ENCODE measurements around the gene USP13. TPM values are rescaled to one million over a fixed set of nuclear protein-coding genes. Genes with fewer than 3 reads are reported as not detected.

USP13 gene
- total and polyA plus RNA-seq, 2 donors = 6.4 to 12.1 TPM

GRCh38 chr3:179717219-179717618 is 64.4 kb downstream of the USP13 start:
- Histone ChIP-seq H3K4me3 (ENCODE audit: low read depth, low read length) (no peak overlapping the region), H3K4me1 (ENCODE audit: insufficient read depth) (no peaks in the 10 kb centered on the region), H3K36me3 (ENCODE audit: insufficient read depth) (peaks cover 1% of the 10 kb centered on the region), H3K27ac (ENCODE audit: low read depth) (no peak overlapping the region)
- DNase-seq (ENCODE audit: extremely low spot score) = no peak
- WGBS = 99% methylated on average over 1 of the region's 1 CpG

- H3K27ac ChIP-seq (ENCODE audit: low read depth) = no peak overlapping the region
- WGBS = 93% methylated on average over 10 of the region's 10 CpGs
- H3K4me1 ChIP-seq (ENCODE audit: insufficient read depth) = no peaks in the 10 kb centered on the region
- H3K4me3 ChIP-seq (ENCODE audit: low read depth, low read length) = no peak overlapping the region
- no peak for DNase-seq (ENCODE audit: extremely low spot score)
- H3K36me3 ChIP-seq (ENCODE audit: insufficient read depth) = peaks cover 1% of the 10 kb centered on the region
Observed at GRCh38 chr3:179719048-179719734, 66.4 kb downstream of the USP13 start.

GRCh38 chr3:179720196-179720595 is 67.4 kb downstream of the USP13 start:
- Histone ChIP-seq H3K4me1 (ENCODE audit: insufficient read depth) (no peaks in the 10 kb centered on the region), H3K27ac (ENCODE audit: low read depth) (no peak overlapping the region), H3K4me3 (ENCODE audit: low read depth, low read length) (no peak overlapping the region), H3K36me3 (ENCODE audit: insufficient read depth) (peaks cover 1% of the 10 kb centered on the region)
- DNase-seq (ENCODE audit: extremely low spot score) = no peak
- WGBS = 77% methylated on average over 8 of the region's 8 CpGs

GRCh38 chr3:179723617-179724016 is 70.8 kb downstream of the USP13 start:
- DNase-seq (ENCODE audit: extremely low spot score) = no peak

GRCh38 chr3:179726075-179726699 is 73.3 kb downstream of the USP13 start:
- DNase-seq (ENCODE audit: extremely low spot score) = no peak
- H3K36me3 ChIP-seq (ENCODE audit: insufficient read depth) = peaks cover 2% of the 10 kb centered on the region
- H3K4me1 ChIP-seq (ENCODE audit: insufficient read depth) = no peaks in the 10 kb centered on the region
- no peak overlapping the region for H3K4me3 ChIP-seq (ENCODE audit: low read depth, low read length)
- WGBS = 88% methylated on average over 5 of the region's 5 CpGs
- no peak overlapping the region for H3K27ac ChIP-seq (ENCODE audit: low read depth)

More at GRCh38 chr3:179723617-179724016, 70.8 kb downstream of the USP13 start:
- H3K4me3 ChIP-seq (ENCODE audit: low read depth, low read length) = no peak overlapping the region
- no peaks in the 10 kb centered on the region for H3K4me1 ChIP-seq (ENCODE audit: insufficient read depth)
- no peaks in the 10 kb centered on the region for H3K36me3 ChIP-seq (ENCODE audit: insufficient read depth)
- H3K27ac ChIP-seq (ENCODE audit: low read depth) = no peak overlapping the region

- H3K27ac ChIP-seq (ENCODE audit: low read depth) = no peak overlapping the region
- no peak overlapping the region for H3K4me3 ChIP-seq (ENCODE audit: low read depth, low read length)
- H3K36me3 ChIP-seq (ENCODE audit: insufficient read depth) = peaks cover 2% of the 10 kb centered on the region
- no peak for DNase-seq (ENCODE audit: extremely low spot score)
- H3K4me1 ChIP-seq (ENCODE audit: insufficient read depth) = no peaks in the 10 kb centered on the region
- WGBS = 70% methylated on average over 3 of the region's 3 CpGs
Observed at GRCh38 chr3:179729086-179729485, 76.2 kb downstream of the USP13 start.

GRCh38 chr3:179729981-179730380 is 77.1 kb downstream of the USP13 start:
- Histone ChIP-seq H3K27ac (ENCODE audit: low read depth) (no peak overlapping the region), H3K36me3 (ENCODE audit: insufficient read depth) (peaks cover 2% of the 10 kb centered on the region), H3K4me3 (ENCODE audit: low read depth, low read length) (no peak overlapping the region), H3K4me1 (ENCODE audit: insufficient read depth) (no peaks in the 10 kb centered on the region)
- 79% methylated on average over 2 of the region's 2 CpGs for WGBS
- DNase-seq (ENCODE audit: extremely low spot score) = no peak

- DNase-seq (ENCODE audit: extremely low spot score) = no peak
- Histone ChIP-seq H3K36me3 (ENCODE audit: insufficient read depth) (peaks cover 2% of the 10 kb centered on the region), H3K27ac (ENCODE audit: low read depth) (no peak overlapping the region), H3K4me3 (ENCODE audit: low read depth, low read length) (no peak overlapping the region), H3K4me1 (ENCODE audit: insufficient read depth) (no peaks in the 10 kb centered on the region)
- 97% methylated on average over 3 of the region's 3 CpGs for WGBS
Observed at GRCh38 chr3:179730506-179730905, 77.7 kb downstream of the USP13 start.

- no peak overlapping the region for H3K4me3 ChIP-seq (ENCODE audit: low read depth, low read length)
- no peak for DNase-seq (ENCODE audit: extremely low spot score)
- WGBS = 97% methylated on average over 9 of the region's 9 CpGs
- no peaks in the 10 kb centered on the region for H3K4me1 ChIP-seq (ENCODE audit: insufficient read depth)
- H3K27ac ChIP-seq (ENCODE audit: low read depth) = no peak overlapping the region
- H3K36me3 ChIP-seq (ENCODE audit: insufficient read depth) = peaks cover 2% of the 10 kb centered on the region
Observed at GRCh38 chr3:179731544-179731943, 78.7 kb downstream of the USP13 start.

- 89% methylated on average over 7 of the region's 7 CpGs for WGBS
Observed at GRCh38 chr3:179732661-179733348, 80.0 kb downstream of the USP13 start.

GRCh38 chr3:179733797-179734196 is 81.0 kb downstream of the USP13 start:
- no peaks in the 10 kb centered on the region for H3K4me1 ChIP-seq (ENCODE audit: insufficient read depth)
- 89% methylated on average over 5 of the region's 5 CpGs for WGBS

More at GRCh38 chr3:179732661-179733348, 80.0 kb downstream of the USP13 start:
- no peak for DNase-seq (ENCODE audit: extremely low spot score)
- Histone ChIP-seq H3K4me1 (ENCODE audit: insufficient read depth) (no peaks in the 10 kb centered on the region), H3K4me3 (ENCODE audit: low read depth, low read length) (no peak overlapping the region), H3K36me3 (ENCODE audit: insufficient read depth) (peaks cover 2% of the 10 kb centered on the region), H3K27ac (ENCODE audit: low read depth) (no peak overlapping the region)

GRCh38 chr3:179734497-179735281 is 81.8 kb downstream of the USP13 start:
- H3K36me3 ChIP-seq (ENCODE audit: insufficient read depth) = no peaks in the 10 kb centered on the region
- no peak overlapping the region for H3K27ac ChIP-seq (ENCODE audit: low read depth)
- H3K4me3 ChIP-seq (ENCODE audit: low read depth, low read length) = no peak overlapping the region
- DNase-seq (ENCODE audit: extremely low spot score) = no peak
- WGBS = 83% methylated on average over 4 of the region's 4 CpGs
- H3K4me1 ChIP-seq (ENCODE audit: insufficient read depth) = no peaks in the 10 kb centered on the region

More at GRCh38 chr3:179733797-179734196, 81.0 kb downstream of the USP13 start:
- DNase-seq (ENCODE audit: extremely low spot score) = no peak
- peaks cover 2% of the 10 kb centered on the region for H3K36me3 ChIP-seq (ENCODE audit: insufficient read depth)
- no peak overlapping the region for H3K4me3 ChIP-seq (ENCODE audit: low read depth, low read length)
- H3K27ac ChIP-seq (ENCODE audit: low read depth) = no peak overlapping the region

GRCh38 chr3:179735321-179735720 is 82.5 kb downstream of the USP13 start:
- Histone ChIP-seq H3K4me3 (ENCODE audit: low read depth, low read length) (no peak overlapping the region), H3K4me1 (ENCODE audit: insufficient read depth) (no peaks in the 10 kb centered on the region), H3K36me3 (ENCODE audit: insufficient read depth) (no peaks in the 10 kb centered on the region), H3K27ac (ENCODE audit: low read depth) (no peak overlapping the region)
- no peak for DNase-seq (ENCODE audit: extremely low spot score)

Data from urinary bladder (tissue), 4 donors.